Left kidney (tissue), 2 donors: Measurements from ENCODE around the gene CYGB. TPM values are rescaled to one million over a fixed set of nuclear protein-coding genes. Genes with fewer than 3 reads are reported as not detected.
"Not testable (repeated sequence)": the region's sequence is repeated elsewhere in the genome, so short reads cannot be mapped to it uniquely, and the experiment has no call there.

Experiments
- DNase-seq: peaks from one replicate; pipeline ENCODE4 v3.0.0-alpha.2; 2013
- polyA plus RNA-seq: library from polyadenylated mRNA; unstranded; fragments of 120-200 nt; gene quantifications from one replicate; pipeline ENCODE4 v1.2.1, GENCODE V29; 2013; ENCODE audit not compliant: insufficient read length

The CYGB gene
- polyA plus RNA-seq, 1 donor = 11.0 TPM

- no peak for DNase-seq
Measured at GRCh38 chr17:76568811-76569221, 31.3 kb upstream of the CYGB start.

- DNase-seq = no peak
Measured at GRCh38 chr17:76567634-76568432, 30.3 kb upstream of the CYGB start.

- DNase-seq = no peak
Measured at GRCh38 chr17:76566988-76567431, 29.5 kb upstream of the CYGB start.

- DNase-seq = no peak
Measured at GRCh38 chr17:76566613-76566943, 29.1 kb upstream of the CYGB start.

- no peak for DNase-seq
Measured at GRCh38 chr17:76565728-76566612, 28.5 kb upstream of the CYGB start.

GRCh38 chr17:76564991-76565727, 27.6 kb upstream of the CYGB start:
- DNase-seq = not testable (repeated sequence)

- DNase-seq = not testable (repeated sequence)
Measured at GRCh38 chr17:76563359-76563758, 25.9 kb upstream of the CYGB start.

GRCh38 chr17:76562734-76563148, 25.2 kb upstream of the CYGB start:
- DNase-seq = no peak

- no peak for DNase-seq
Measured at GRCh38 chr17:76561799-76562268, 24.3 kb upstream of the CYGB start.

- DNase-seq = no peak
Measured at GRCh38 chr17:76561332-76561731, 23.8 kb upstream of the CYGB start.

GRCh38 chr17:76560877-76561221, 23.3 kb upstream of the CYGB start:
- DNase-seq = no peak

- DNase-seq = no peak
Measured at GRCh38 chr17:76560036-76560876, 22.7 kb upstream of the CYGB start.

- not testable (repeated sequence) for DNase-seq
Measured at GRCh38 chr17:76559460-76559859, 22.0 kb upstream of the CYGB start.

GRCh38 chr17:76558198-76559095, 20.9 kb upstream of the CYGB start:
- no peak for DNase-seq

- peak; percentile 98 for DNase-seq
Measured at GRCh38 chr17:76557368-76558197, 20.1 kb upstream of the CYGB start.

GRCh38 chr17:76556765-76557367, 19.4 kb upstream of the CYGB start:
- no peak for DNase-seq

- no peak for DNase-seq
Measured at GRCh38 chr17:76554131-76554530, 16.6 kb upstream of the CYGB start.

GRCh38 chr17:76553178-76553908, 15.8 kb upstream of the CYGB start:
- DNase-seq = no peak
